ENCODE data around the gene AMPD2.

DNA sequence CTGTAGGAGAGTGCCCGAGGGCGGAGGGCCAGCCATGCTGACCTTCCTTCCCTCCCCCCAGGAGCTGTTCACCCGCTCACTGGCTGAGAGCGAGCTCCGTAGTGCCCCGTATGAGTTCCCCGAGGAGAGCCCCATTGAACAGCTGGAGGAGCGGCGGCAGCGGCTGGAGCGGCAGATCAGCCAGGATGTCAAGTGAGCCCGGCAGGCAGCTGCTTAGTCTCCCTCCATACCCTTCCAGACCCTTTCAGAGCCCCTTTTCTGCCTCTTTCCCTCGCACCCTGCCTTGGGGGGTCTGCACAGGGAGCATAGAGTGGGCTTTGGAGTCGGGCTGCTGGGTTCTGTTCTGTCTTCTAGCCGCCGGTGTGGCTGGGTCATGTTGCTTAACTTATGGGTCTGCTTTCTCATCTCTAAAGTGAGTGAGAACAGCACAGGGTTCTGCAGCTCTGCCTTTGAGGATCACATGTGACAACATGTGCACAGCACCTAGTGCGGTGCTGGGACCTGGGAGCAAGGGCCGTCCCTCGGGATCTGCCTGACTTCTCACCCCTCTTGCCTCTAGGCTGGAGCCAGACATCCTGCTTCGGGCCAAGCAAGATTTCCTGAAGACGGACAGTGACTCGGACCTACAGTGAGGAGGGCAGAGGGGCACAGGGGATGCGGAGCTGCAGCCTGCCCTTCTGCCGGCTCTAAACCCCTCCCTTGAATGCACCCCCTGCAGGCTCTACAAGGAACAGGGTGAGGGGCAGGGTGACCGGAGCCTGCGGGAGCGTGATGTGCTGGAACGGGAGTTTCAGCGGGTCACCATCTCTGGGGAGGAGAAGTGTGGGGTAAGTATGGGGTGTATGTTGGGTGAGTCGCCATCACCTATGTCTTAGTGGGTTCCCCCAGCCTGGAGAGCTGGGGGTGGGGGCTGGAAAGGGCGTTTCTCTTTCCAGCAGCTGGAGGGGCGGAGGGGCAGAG lies 6.2 kb downstream of the AMPD2 start:
- TF ChIP-seq, protein P1, sequence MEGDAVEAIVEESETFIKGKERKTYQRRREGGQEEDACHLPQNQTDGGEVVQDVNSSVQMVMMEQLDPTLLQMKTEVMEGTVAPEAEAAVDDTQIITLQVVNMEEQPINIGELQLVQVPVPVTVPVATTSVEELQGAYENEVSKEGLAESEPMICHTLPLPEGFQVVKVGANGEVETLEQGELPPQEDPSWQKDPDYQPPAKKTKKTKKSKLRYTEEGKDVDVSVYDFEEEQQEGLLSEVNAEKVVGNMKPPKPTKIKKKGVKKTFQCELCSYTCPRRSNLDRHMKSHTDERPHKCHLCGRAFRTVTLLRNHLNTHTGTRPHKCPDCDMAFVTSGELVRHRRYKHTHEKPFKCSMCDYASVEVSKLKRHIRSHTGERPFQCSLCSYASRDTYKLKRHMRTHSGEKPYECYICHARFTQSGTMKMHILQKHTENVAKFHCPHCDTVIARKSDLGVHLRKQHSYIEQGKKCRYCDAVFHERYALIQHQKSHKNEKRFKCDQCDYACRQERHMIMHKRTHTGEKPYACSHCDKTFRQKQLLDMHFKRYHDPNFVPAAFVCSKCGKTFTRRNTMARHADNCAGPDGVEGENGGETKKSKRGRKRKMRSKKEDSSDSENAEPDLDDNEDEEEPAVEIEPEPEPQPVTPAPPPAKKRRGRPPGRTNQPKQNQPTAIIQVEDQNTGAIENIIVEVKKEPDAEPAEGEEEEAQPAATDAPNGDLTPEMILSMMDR (IDR thresholded peaks at IDR 0.05; ENCODE audit: low read depth, low read length): no peak
- TF ChIP-seq POLR2A (IDR thresholded peaks at IDR 0.05; ENCODE audit: extremely low read depth, insufficient read length): no peak
- TF ChIP-seq, protein P2, sequence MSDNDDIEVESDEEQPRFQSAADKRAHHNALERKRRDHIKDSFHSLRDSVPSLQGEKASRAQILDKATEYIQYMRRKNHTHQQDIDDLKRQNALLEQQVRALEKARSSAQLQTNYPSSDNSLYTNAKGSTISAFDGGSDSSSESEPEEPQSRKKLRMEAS (IDR thresholded peaks at IDR 0.05; ENCODE audit: low read depth, low read length): no peak

Data from NB4 (cell line).